MG63 (cell line): ENCODE measurements around the gene PIGN. TPM values are rescaled to one million over a fixed set of nuclear protein-coding genes. Genes with fewer than 3 reads are reported as not detected.

Experiments
- total RNA-seq: library from RNA; depleted of rRNA; stranded (reverse); fragments of >200 nt; shearing (Covaris generic); gene quantifications from 2 replicates; pipeline ENCODE4 v1.2.3, GENCODE V29; 2014; ENCODE audit warnings: low replicate concordance; rRNA removed

PIGN gene
- total RNA-seq, 1 experiment from 2014 or later: 19.2 TPM

Other genes with a start within 250 kb of the PIGN start
- 17.2 and 31.9 TPM in 2 replicates for gene RELCH, start 199 bp upstream of the PIGN start, total RNA-seq
- 1.8 and 7.0 TPM in 2 replicates for gene TNFRSF11A, start 138.3 kb upstream of the PIGN start, total RNA-seq